Retinal pigment epithelial cell (primary cell): ENCODE data around the gene ITPKB.

Experiments used
- DNase-seq: peaks from one replicate; pipeline ENCODE4 v3.0.0-alpha.2; 2010; ENCODE audit warnings: low read depth
- H3K4me3 ChIP-seq: 2 replicates; pipeline ENCODE4 v1.5.1; 2011; ENCODE audit warnings: mild to moderate bottlenecking, low read length, control low read depth, moderate library complexity
- TF ChIP-seq, protein P1 (sequence below): conservative IDR thresholded peaks from 2 replicates; pipeline ENCODE4 v1.5.1; 2011; ENCODE audit warnings: low read depth, low read length, control low read depth, inconsistent platforms

Gene ITPKB

GRCh38 chr1:226631229-226632000 is 107.7 kb downstream of the ITPKB start:
- no peak for DNase-seq
- TF ChIP-seq, protein P1, sequence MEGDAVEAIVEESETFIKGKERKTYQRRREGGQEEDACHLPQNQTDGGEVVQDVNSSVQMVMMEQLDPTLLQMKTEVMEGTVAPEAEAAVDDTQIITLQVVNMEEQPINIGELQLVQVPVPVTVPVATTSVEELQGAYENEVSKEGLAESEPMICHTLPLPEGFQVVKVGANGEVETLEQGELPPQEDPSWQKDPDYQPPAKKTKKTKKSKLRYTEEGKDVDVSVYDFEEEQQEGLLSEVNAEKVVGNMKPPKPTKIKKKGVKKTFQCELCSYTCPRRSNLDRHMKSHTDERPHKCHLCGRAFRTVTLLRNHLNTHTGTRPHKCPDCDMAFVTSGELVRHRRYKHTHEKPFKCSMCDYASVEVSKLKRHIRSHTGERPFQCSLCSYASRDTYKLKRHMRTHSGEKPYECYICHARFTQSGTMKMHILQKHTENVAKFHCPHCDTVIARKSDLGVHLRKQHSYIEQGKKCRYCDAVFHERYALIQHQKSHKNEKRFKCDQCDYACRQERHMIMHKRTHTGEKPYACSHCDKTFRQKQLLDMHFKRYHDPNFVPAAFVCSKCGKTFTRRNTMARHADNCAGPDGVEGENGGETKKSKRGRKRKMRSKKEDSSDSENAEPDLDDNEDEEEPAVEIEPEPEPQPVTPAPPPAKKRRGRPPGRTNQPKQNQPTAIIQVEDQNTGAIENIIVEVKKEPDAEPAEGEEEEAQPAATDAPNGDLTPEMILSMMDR = no peak
- H3K4me3 ChIP-seq = no peak overlapping the region

- no peak for DNase-seq
- H3K4me3 ChIP-seq = no peak overlapping the region
- TF ChIP-seq, protein P1 = no peak
Measured at GRCh38 chr1:226630592-226630991, 108.5 kb downstream of the ITPKB start.

- TF ChIP-seq, protein P1 = no peak
- H3K4me3 ChIP-seq = no peak overlapping the region
- no peak for DNase-seq
Measured at GRCh38 chr1:226629896-226630550, 109.1 kb downstream of the ITPKB start.

GRCh38 chr1:226629210-226629895 is 109.7 kb downstream of the ITPKB start:
- TF ChIP-seq, protein P1 = no peak
- H3K4me3 ChIP-seq = no peak overlapping the region
- no peak for DNase-seq

DNA sequence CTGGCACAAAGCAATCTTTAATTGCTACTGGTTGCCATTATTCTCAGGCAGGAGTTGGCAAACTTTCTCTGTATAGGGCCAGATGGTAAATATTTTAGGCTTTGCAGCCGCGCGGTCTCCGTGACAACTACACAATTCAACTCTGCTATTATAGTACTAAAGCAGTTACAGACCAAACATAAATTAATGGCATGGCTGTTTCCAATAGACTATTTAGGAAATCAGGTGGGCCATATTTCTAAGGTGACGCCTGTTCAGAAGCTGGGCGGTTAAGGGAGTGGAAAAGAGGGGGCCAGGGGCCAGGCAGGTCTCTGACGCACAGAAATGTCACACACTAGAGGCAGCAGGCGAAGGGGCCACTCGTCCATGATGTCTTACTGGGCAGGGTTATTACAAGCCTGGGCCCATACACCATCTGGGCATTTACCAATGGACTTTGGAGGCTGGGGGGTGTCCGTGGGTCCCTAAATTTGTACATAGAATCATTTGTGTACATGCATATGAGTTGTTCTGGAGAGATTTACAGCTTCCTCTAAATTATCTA is 110.4 kb downstream of the ITPKB start:
- DNase-seq = peak; percentile 71
- TF ChIP-seq, protein P1 = no peak
- H3K4me3 ChIP-seq = no peak overlapping the region

DNA sequence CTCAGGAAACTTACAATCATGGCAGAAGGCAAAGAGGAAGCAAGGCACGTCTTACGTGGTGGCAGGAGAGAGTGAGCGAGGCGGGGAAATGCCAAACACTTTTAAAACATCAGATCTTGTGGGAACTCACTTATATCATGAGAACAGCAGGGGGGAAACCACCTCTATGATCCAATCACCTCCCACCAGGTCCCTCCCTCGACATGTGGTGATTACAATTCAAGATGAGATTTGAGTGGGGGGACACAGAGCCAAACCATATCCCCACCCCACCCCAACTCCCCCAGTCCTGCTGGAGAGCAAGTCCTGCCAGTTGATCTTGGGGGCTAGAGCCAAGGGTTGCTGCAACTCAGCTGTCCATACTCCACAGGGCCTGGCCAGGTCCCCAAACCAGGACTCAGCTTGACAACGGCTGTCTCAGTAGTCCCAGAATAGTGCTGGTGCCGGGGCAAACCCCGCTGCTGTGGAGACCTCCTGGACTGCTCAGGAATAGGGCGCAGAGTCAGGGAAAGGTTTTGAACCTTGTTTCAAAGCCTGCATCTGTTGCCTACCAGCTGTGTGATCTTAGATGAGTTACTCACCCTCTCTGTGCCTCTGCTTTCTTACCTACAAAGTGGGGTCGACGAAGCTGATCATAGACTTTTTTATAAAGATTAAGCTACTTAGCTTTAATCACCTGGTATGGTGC is 111.0 kb downstream of the ITPKB start:
- no peak overlapping the region for H3K4me3 ChIP-seq
- DNase-seq = no peak
- TF ChIP-seq, protein P1 = no peak
